ENCODE measurements around the gene GTF3A. TPM values are rescaled to one million over a fixed set of nuclear protein-coding genes. Genes with fewer than 3 reads are reported as not detected.

Gene GTF3A
- total RNA-seq, 1 donor from 2014 or later = 52.2 TPM

DNA sequence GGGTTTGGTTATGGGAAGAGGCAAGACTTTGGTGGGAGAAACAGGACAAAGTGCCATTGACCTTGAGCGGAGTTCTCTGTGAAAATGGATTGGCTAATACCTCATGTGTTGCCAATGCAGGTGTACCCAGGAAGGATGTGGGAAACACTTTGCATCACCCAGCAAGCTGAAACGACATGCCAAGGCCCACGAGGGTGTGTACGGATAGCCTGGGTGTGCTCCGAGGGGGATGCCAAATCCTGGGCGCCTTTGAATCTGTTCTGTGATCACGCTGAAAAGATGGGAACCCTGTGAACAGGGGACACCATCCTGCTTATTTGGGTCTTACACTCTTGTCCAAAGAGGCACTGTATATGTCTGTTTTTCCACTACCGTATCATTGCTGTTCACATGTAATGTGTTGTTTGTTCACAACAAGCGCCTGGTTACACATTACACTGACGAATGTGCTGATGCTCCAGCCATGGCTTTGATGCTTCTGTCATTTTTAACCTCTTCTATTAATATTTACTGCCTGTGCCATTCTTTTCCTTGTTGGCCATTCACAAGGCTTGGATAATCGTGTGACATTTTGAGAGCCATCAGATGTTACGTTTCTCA lies 8.3 kb downstream of the GTF3A start:
- DNase-seq (ENCODE audit: low spot score) (no peak), ATAC-seq (no peak)
- intact Hi-C loops (cut with DNase I) = no loop called here

DNA sequence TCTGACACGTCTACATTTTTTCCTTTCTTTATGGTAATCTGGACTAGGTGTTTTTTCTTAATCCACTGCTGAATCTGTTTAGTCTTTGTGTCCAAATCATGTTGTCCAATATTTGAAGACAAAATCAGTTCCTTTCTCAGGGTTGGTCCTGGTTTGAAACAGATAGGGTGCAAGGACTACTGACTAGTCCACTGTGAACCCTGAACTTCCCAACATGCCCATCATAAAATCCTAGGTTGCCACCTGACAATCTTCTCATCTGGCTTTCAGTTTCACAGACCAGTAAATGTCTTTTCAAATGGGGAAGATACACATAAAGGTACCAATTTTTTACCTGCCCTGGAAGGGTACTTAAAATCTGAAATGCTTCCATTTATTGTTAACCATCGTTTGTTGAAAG lies 12.7 kb downstream of the GTF3A start:
- DNase-seq (ENCODE audit: low spot score) (no peak), ATAC-seq (no peak)
- intact Hi-C loops (cut with DNase I) = no loop called here

DNA sequence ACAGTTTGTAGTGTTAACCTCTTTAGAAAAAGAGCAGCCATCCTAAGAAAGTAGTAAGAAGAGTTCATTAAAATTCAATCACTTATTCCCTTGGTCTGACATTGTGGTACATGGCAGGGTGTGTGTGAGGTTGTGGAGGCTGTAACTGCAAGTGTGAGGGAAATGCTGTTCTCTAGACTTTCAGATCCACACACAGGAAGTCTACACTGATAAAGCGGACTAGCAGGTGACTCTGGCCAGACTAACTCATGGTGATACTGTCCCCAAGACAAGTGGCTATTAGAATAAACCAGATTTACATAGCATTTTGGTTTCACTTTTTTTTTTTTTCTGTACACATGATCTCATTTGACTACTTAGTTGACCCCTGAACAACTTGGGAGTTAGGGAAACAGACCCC lies 16.0 kb downstream of the GTF3A start:
- DNase-seq (ENCODE audit: low spot score) = no peak
- intact Hi-C loops (cut with DNase I) = loop anchor here (10.0 kb wide), 1 partner anchor 56 kb away; no protein-coding TSS in a partner anchor
- no peak for ATAC-seq

DNA sequence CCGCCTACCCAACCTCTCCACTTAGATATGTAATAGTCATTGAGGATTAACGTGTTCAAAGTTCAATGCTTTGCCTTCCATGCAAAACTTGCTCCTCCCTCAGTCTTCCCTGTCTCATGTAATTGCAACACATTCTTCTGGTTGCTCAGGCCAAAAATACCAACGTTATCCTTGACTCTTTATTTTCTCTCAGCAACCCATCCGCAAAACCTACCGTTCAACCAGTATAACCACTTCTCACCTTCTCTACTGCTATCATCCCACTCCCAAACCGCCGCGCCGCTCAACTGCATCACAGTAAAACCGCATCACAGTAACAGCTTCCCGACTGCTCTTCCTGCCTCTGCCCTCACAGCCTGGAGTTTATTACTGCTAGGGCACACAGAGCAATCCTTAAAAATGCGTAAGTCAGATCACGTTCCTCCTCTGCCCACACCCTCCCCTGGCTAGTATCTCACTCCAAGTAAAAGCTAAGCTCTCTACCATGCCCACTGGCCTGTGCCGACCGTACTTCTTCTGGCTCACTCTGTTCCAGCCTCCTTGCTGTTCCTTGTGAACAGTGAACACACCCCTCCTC lies 17.7 kb downstream of the GTF3A start:
- intact Hi-C loops (cut with DNase I) = loop anchor here (10.0 kb wide), 1 partner anchor 57 kb away; no protein-coding TSS in a partner anchor
- ATAC-seq = no peak
- DNase-seq (ENCODE audit: low spot score) = no peak

DNA sequence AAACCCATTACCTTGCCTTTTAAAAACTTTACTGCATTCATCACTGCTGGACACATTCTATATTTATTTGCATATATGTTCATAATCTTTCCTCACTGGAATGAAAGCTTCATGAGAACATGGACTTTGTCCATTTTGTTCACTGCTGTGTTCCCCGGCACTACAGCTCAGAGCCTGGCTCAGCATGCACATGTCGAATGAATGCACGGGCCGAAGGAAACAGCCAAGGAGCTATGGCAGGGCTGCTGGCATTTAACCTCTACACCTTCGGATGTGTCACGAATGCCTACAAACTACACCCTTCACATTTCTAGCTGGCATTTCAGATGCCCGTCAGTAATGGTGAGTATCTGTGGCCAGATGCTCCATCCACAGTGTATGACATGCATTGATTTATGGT lies 18.4 kb downstream of the GTF3A start:
- no peak for ATAC-seq
- DNase-seq (ENCODE audit: low spot score) = no peak
- intact Hi-C loops (cut with DNase I) = loop anchor here (10.0 kb wide), 1 partner anchor 58 kb away; no protein-coding TSS in a partner anchor

DNA sequence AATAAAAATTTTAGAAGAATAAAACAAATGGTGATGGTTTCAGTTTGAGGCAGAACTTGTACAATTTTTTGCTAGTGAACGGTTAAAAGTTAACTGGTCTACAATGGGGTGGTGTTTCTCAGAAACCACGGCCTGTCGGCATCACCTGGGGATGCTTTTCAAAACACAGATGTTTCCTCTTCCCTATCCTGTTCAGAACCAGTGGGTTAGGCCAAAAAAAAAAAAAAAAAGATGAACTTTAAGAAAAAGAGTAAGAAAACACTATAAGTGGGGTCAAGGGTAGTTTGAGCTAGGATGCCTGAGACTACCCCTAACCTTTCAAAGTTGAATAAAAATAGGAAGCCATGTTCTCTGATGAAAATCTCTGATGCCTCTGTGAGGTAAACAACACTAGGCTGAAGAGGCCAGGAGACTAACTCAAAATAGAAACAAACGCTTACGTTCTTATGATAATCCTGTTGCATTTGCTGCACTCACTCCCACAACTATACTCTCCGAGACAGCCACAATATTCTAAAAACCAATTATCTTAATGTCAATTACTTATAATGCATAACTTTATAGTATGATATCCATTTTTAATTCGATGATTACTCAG lies 22.7 kb downstream of the GTF3A start:
- intact Hi-C loops (cut with DNase I) = loop anchor here (10.0 kb wide), 1 partner anchor 62 kb away; no protein-coding TSS in a partner anchor
- ATAC-seq (no peak), DNase-seq (ENCODE audit: low spot score) (no peak)

DNA sequence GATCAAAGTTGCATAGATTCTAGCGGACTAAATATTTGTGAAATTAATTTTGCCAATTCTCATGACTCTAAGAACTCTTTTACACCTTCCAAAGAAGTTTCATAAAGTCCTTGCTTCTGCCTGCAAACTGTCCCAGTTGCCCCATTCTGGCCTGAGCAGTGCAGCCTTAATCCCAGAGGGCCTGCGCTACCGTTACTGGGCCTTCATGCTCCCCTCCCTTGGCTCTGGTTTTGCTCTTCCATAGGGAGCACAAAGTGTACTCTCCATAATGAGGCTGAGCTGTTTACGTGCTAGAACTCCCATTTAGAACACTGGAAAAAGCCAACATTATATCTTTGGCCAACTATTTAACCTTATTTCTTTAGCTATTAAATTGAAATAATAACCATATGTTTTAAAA lies 23.9 kb downstream of the GTF3A start:
- DNase-seq (ENCODE audit: low spot score) (no peak), ATAC-seq (no peak)
- intact Hi-C loops (cut with DNase I) = loop anchor here (10.0 kb wide), 1 partner anchor 64 kb away; no protein-coding TSS in a partner anchor

DNA sequence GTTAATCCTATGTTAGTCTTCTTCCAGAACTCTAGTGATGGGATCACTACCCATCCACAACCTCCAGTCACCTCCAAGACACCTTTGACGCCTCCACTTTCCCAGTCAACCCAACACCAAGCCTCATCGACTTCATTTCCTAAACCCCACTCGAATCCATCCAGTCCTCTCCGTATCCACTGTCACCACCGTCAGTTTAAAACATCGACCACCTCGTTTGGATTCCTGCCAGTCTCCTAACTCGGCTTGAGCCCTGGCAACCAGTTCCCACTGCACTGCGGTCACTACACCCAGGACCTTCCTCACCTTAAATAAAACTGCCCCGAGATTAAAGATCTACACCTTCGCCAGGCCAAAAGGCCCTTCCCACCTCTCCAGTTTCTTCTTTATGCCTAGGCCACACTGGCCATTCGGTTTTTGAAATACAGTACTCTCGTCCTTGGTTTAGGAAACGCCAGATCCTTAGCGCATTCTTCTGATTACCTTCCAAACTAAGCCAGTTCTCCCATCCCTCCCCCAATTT lies 24.7 kb downstream of the GTF3A start:
- no peak for DNase-seq (ENCODE audit: low spot score)
- intact Hi-C loops (cut with DNase I) = loop anchor here (10.0 kb wide), 1 partner anchor 64 kb away; no protein-coding TSS in a partner anchor
- ATAC-seq = no peak

DNA sequence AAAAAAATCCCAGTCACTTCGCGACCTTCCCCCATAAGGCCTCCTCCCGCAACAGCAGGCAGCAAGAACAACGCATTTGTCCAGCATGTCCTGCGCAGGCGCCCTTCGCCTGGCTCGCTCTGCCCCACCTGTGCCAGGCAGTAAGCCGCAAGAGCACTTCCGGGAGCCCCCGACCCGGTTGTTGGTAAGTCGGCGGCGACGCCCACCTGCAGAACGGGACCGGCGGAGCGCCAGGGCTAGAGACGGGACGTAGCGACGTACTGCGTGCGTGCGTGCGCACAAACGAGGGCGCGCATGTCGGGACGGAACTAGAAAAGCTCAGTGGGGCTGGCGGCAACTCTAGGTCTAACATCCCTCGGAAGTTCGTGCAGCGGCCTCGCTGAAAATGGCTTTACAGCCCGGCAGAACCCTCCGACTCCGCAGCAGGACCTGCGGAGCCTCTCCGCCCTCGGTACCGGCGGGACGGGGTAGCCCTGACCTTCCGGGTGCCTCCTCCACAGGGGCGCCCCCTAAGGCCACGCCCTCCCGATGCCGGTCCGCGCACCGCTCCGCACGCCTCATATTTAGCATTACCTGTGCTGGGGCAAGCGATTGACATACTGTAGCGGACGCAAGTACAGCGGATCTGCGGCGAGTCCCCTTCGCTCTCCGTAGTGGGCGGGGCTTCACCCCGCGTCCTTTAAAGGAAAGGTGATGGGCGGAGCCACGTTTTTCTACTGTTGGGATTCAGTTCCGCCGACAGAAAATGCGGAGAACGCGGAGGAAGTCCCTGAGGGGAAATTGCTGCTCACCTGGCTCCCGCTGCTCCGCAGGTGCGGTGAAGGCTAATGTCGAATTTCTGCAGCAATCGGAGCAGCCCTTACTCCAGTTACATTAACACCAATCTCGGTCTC lies 25.8 kb downstream of the GTF3A start, which contains the start of gene MTIF3:
MTIF3 (minus strand) TSS at position 629 of the 893 bp plus-strand sequence. CDS start 10,116 bp downstream, outside the sequence.
- intact Hi-C loops (cut with DNase I) = loop anchor here (10.0 kb wide), 1 partner anchor 65 kb away; no protein-coding TSS in a partner anchor
- peak; percentile 96 for ATAC-seq
- peak; percentile 96 for DNase-seq (ENCODE audit: low spot score)

DNA sequence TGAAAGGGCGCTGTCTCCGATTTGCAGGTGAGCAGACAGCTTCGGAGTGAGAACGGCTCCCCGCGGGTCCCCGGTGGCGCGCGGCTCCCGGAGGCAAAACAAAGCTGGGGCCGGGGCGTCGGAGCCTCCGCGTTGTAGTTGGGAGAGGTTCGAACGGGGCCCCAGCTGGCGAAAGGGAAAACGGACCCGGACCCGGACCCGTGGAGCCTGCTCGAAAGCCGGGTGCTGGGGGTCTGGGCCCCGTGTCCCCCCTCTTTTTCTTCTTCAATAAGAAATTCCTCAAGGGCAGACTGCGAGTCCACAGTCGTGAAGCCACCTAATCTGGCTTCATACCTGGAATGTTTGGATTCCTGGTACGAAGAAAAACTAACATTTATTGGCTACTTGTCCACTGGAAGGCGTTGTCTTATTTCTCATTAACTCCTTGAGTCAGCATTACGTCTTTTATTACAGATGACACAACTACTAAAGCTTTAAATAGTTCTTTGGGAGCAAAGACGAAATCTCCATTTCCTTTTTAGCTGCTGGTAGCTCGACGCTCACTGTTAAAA lies 26.6 kb downstream of the GTF3A start:
- DNase-seq (ENCODE audit: low spot score) (peak; percentile 65), ATAC-seq (peak; percentile 55)
- intact Hi-C loops (cut with DNase I) = no loop called here

DNA sequence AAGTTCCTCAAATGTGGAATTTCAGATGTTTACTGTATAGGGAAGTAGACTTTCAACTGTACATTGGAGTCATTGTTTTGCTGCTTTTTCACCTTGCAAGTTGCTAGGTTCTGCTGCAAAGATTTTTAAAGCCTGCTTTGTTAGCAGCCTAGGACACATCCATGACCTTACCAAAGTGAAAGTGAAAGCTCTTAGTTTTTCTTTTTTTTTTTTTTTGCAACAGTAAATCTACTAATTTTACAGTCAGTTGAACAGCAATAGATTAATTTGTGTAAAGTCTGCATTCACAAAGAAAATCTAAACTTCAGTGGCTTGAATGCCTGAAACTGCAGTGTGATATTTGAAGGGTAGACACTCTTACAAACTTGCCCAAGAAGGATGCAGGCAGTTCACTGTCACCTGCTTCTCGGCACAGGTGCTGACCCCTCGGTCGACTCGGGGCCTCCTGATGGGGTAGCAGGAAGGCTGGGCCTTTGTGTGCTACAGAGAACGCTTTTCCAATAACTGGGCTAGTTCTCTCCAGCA lies 31.0 kb downstream of the GTF3A start:
- ATAC-seq = no peak
- no peak for DNase-seq (ENCODE audit: low spot score)
- intact Hi-C loops (cut with DNase I) = no loop called here

DNA sequence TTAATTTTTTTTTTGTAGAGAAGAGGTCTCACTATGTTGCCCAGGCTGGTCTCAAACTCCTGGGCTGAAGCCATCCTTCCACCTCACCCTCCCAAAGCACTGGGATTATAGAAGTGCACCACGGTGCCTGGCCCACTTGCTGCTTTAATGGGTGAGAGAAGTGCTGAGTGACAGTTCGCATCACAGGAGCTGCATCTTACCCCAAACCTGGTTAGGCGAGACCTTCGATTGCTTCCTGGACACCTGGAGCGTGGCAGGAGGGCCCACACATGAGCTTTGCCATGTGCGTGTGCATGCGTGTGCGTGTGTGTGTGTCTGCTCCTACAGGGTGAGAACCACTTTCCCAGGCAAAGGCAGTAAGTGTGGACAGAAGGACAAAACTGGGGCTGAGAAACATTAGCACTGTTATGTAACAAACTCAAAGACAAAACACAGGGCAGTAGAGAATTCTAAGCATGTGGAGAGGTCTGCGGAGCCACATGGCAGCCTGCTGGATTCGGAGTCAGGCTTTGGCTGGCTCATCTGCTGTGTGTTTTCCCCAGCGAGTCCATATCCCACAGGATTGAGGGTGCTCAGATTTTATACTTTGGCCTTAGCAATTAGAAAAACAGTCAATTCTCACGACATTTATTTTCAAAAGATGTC lies 37.6 kb downstream of the GTF3A start:
- ATAC-seq (no peak), DNase-seq (ENCODE audit: low spot score) (no peak)
- intact Hi-C loops (cut with DNase I) = no loop called here

DNA sequence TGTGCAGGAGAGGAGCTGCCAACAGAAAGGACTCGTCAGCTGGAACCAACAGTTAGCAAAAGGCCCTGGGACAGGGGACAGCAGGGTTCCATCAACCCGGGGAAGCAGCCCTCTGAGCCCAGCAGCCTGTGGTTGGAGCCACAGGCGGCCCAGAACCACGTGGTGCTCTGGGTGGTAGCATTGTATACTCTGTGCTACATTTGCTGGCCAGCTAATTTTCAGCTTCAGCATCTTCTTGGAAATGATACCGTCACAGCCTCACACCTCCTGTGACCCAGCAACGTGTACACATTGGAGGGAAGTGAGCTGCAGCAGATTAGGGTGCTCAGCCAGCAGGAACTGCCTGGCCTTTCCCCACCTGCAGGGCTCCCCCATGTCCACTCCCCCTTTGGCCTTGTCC lies 39.1 kb downstream of the GTF3A start:
- DNase-seq (ENCODE audit: low spot score) (no peak), ATAC-seq (no peak)
- intact Hi-C loops (cut with DNase I) = no loop called here

DNA sequence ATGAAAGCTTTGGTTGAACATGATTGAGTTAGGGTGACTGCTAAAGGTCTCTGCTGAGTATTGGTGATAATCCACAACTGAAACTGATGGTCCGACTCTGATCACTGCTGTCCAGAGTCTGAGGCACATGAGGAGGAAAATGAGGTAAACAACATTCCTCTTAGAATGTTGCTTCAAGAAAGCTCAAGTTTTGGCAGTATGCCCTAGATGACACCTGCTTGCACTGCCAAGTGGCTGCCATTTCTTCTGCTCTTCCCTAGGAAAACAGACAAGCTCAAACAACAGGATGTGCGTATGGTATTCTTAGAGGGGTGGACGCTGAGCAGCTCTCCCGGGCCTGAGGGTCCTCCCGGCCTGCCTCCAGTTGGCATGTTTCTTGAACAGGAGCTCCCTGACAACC lies 41.2 kb downstream of the GTF3A start:
- no peak for ATAC-seq
- DNase-seq (ENCODE audit: low spot score) = no peak
- intact Hi-C loops (cut with DNase I) = no loop called here

DNA sequence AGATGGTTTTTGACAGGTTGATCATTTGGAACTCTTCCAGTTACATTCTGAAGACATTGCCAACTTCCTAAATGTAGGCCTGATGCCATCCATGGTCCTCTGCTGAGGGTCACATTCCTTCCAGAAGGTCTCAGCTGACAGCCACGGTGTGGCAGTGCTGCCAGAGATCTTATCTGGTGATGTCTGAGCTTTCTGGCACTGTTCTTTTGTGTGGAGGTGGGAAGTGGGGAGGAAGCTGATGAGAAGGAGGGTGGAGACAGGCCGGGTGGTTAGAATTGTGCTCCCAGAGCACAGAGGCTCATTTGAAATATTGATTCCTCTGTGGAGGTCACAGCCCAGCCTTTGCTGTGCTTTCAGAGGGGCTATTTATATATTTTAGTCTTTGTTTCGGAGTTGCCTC lies 42.1 kb downstream of the GTF3A start:
- intact Hi-C loops (cut with DNase I) = no loop called here
- ATAC-seq = no peak
- no peak for DNase-seq (ENCODE audit: low spot score)

DNA sequence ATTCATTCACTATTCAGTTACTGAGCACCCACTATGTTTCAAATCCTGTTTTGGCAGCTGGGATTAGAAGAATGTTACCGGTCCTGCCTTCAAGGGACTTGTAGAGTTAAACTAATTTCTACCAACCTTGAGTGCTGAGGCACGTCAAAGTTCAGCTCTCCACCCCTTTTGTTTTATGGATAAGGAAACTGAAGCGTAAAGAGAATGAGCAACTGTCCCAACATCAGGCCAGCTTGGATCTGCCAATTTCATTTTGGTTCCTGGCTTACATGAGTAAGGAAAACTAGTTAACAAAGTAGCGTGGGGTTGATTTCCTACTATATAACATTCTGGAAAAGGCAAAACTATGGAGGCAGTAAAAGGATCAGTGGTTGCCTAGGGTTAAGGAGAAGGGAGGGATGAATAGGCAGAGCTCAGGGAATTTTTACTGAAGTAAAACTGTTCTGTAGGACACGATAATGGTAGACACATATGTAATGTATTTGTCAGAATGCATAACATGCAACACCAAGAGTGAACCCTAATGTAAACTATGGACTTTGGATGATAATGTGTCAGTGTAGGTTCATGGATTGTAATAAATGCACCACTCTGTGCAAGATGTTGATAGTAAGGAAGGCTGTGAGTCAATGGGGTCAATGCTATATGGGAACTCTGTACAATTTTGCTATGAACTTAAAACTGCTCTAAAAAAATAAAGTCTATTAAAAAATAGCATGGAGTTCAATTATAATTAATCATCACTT lies 45.8 kb downstream of the GTF3A start:
- intact Hi-C loops (cut with DNase I) = no loop called here
- DNase-seq (ENCODE audit: low spot score) (no peak), ATAC-seq (no peak)

DNA sequence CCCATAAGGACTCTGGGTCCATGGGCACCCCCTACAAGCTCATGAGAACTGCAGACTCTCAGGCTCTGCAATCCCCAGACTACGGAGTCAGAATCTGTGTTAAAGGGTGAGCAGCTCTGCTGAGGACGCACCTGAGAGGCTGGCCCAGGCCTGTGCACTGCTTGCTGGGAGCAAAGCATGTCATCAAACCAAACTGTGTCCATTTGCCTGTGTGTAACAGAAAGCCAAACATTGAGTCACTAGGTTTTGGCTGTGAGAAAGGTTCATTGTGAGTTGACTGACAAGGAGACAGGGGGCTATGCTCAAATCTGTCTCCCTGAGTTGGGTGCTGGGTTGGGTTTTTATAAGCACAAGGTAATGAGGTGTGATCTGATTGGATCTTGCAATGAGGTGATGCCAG lies 48.0 kb downstream of the GTF3A start:
- intact Hi-C loops (cut with DNase I) = no loop called here
- no peak for DNase-seq (ENCODE audit: low spot score)
- no peak for ATAC-seq
